Activated CD4-positive, alpha-beta T cell treated with anti-CD3 and anti-CD28 coated beads, Interleukin-2, amount 50 U/mL, for 16 hours (primary cell): ENCODE measurements around the gene EMILIN3.
"Not testable (repeated sequence)": the region's sequence is repeated elsewhere in the genome, so short reads cannot be mapped to it uniquely, and the experiment has no call there.

Source experiments
- DNase-seq: peaks from one replicate; pipeline ENCODE4 v3.0.0-alpha.2; 2020

The EMILIN3 gene

DNA sequence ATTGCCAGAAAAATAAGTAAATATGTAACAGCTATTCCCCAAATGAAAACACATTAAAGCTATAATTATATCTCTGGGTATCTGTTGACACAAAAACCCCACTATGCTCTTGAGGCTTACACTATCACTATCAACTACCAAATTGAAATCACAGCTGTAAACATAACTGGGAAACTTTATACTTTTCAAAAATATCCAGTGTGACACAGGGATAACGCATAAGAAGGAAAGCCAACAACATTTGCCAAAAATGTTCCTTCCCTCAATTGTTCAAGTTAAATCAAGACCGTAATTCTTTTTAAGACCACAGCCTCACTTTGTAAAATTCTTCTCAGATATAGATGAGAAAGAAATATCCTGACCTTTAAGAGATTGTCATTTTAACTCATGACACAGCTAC, 52.2 kb downstream of the EMILIN3 start:
- DNase-seq, result no peak

DNA sequence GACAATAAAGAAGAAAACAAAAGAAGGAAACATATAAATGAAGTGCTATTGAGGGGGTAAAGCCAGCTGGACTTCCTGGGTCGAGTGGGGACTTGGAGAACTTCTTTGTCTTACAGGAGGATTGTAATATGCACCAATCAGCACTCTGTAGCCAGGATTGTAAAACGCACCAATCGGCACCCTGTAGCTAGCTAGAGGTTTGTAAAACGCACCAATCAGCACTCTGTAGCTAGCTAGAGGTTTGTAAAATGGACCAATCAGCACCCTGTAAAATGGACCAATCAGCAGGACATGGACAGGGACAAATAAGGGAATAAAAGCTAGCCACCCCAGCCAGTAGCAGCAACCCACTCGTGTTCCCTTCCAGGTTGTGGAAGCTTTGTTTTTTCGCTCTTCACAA, 54.6 kb downstream of the EMILIN3 start:
- DNase-seq, result not testable (repeated sequence)
